ENCODE results near the gene THSD7A.
A peak's percentile ranks its signal among the peaks of the same experiment; 100 is the strongest.

The THSD7A gene

GRCh38 chr7:11749629-11750028, 82.4 kb downstream of the THSD7A start:
- no peak for DNase-seq (ENCODE audit: low read depth)

DNA sequence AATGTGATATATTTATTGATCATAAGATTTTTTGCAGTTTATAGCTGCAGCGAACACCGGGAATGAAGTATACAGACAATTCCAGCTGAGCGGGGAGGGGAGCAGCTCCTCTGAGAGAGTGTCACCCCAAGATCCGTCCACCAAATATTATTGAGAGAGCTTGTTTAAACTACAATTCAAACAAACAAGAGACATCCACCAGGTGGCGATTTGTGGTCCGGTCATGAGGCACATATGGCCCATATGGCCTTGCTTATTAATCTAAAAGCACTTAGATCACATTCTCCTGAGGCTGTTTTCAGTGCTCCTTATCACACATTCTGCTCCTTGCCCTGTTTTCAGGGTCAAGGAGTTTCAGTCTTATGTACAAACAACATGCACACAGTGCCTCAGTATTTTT, 83.1 kb downstream of the THSD7A start:
- no peak for DNase-seq (ENCODE audit: low read depth)

GRCh38 chr7:11747715-11748485, 84.1 kb downstream of the THSD7A start:
- no peak for DNase-seq (ENCODE audit: low read depth)

DNA sequence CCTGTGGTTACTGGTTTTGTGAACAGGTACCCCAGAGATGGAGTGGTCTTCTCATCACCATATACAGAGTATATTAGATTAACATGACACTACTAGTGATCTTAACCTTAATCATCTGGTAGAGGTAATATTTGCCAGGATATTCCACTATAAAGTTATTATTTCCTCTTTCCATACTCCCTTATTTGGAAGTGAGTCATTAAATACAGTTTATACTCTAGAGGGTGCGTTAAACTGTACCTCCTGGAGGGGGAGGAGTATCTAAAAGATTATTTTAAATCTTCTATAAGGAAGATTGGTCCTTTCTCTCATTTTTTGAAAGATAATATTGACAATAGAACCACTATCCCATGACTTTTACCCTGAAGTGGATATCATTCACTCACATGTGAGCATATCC, 85.4 kb downstream of the THSD7A start:
- no peak for DNase-seq (ENCODE audit: low read depth)

DNA sequence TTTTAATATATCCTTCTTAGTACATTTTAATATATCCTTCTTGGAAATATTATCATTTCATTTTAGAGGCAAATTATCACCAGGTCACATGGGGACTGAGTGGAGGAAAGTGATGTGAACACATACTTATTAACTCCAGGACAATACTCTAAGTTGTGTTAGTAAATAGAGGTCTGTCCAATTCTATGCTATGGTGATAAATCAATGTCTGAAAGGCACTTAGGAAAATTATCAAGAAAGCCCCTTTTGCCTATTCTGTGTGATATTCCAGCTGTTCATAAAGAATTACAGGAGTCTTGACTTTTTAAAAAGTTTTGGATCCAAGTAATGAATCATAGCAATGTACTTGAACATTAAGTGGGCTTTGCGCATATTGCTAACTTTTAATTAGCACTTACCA, 88.5 kb downstream of the THSD7A start:
- no peak for DNase-seq (ENCODE audit: low read depth)

DNA sequence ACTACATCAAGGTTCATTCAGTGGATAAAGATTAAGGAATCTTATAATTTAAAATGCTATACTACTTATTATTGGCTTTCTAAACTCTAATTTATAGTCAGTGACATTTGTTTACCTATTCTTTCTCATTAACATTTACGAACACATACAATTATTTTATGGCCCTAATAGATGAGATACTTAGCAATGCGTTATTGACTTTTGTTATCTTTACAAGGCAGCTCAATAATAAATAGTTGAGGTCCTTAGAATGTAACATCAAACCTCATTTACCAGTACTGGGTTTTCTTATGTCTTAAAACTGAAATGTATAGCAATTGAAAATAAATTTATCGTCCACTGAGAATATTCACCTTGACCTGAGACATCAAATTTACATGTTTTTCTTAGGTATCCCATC, 89.0 kb downstream of the THSD7A start:
- no peak for DNase-seq (ENCODE audit: low read depth)

DNA sequence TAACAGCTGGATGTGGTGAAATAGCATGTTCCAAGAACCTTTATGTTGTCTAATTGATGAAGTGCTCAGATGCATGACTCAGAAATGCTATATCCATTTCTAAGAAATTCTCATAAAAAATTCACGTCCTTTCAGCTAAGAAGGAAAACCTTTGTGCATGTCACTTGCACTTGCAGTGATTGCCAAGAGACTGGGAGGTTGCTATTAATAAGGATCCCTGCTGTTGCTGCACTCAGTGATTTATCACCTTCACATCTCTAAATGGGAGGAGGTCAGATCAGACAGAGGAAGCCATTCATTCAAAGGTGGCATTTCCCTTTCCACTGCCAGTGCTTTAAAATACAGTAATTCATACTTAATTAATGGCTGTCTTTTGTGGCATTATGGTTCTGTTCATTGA, 89.5 kb downstream of the THSD7A start:
- no peak for DNase-seq (ENCODE audit: low read depth)

DNA sequence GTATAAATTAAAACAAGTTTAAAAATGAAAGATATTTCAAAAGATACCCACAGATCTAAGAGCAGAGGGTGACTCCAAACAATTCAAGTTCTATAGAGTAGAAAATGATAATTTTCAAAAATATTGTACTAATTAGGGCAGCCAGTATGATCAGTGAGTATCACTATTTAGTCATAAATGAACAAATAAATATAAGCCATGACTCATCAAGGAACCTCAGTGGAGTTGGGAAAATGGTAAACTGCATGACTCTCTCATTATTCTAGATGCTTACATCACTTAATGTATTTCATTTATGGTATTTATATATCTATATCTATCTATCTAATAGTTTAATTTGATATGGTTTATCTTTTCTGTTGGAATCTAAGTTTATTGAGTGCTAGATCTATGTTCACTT, 94.3 kb downstream of the THSD7A start:
- DNase-seq (ENCODE audit: low read depth), result no peak

GRCh38 chr7:11732207-11732606, 99.8 kb downstream of the THSD7A start:
- DNase-seq (ENCODE audit: low read depth), result no peak

DNA sequence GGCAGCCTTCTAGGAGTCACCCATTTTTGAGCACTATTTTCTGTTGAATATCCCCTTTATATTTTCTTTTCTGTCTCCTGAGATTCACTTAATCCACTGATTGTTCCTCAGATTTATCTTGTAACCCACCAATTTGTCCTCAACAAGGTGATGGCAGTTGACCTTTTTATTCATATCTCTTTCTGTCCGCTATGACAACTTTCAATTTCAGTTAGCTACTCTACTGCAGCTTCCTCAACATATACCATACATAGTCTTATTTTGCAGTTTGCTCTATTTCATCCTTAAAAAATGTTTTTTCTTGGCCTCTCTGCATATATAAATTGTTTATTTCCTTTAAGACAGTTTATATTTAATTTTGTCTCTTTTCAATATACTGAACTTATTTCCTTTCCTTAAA, 101.3 kb downstream of the THSD7A start:
- DNase-seq (ENCODE audit: low read depth), result no peak

DNA sequence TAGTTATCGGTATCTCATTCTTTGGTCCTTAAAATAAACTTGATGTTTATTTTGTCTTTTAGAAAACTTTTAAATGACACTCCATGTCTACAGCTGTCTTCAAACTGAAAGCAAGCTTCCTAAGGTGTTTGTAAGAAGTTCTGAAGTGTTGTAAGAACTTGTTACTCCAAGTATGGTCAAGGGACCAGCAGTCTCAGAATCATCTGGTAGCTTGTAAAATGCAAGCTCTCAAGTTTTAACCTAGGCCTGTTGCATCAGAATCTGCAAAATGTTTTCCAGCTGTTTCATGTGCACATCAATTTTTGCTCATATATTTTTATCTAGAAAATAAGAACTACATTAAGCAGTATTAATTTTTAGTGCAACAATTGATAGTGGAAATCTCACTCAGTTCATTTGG, 104.1 kb downstream of the THSD7A start:
- no peak for DNase-seq (ENCODE audit: low read depth)

- DNase-seq (ENCODE audit: low read depth), result peak; percentile 62
These were observed 105.2 kb downstream of the THSD7A start for GRCh38 chr7:11726794-11727155.

DNA sequence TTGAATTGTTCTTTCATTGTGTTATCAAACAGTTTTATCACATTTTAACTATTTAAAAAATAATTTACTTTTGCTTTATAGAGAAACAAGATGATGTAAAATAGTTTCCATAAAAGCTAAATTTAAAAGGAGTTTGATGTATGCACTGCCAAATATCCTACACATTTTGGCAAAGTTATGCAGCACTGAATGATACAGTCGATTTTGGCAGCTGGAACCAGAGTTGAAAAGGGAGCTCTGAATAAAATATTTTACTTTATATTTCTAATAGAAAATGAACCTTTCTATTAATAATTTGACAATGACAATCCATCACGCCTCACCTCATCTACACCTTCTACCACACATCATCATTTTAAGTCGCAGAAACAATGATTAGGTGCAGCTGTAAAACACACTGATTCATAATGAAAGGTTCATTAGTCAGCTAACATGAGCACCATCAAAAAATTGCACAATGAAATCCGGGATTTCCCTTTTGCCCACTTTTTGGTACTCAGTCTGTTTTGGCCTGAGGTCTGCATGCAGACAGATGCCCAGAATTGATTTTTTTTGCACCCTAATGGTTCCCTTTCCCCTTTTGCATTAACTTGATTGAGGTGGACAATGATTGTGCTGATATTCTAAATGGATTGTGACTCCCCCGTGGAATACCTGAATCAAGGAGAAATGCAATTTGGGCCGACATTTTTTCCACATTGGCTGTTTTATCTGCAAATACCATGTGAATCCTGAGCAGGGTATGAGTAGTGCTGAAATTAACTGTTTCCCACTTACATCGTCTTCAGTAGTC, 105.8 kb downstream of the THSD7A start:
- no peak for DNase-seq (ENCODE audit: low read depth)

- no peak for DNase-seq (ENCODE audit: low read depth)
These were observed 115.8 kb downstream of the THSD7A start for GRCh38 chr7:11716185-11716584.

GRCh38 chr7:11714676-11715075, 117.3 kb downstream of the THSD7A start:
- DNase-seq (ENCODE audit: low read depth), result no peak

DNA sequence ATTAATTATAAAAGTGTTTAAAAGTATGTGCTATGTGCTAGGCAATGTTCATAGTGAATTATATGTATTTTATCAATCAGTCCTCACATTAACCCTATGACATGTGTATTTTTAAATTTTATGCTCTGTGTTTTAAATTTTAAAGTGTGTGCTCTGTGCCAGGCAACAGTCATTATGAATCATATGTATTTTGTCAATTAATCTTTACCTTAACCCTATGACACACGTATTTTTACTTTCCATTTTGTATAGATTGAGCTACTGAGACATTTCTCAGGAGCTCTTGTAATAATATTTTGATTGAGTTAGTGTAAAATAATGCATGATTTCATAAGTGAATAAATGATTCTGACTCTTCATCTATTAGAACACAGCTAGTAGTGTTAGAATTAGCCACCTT, 117.8 kb downstream of the THSD7A start:
- no peak for DNase-seq (ENCODE audit: low read depth)

DNA sequence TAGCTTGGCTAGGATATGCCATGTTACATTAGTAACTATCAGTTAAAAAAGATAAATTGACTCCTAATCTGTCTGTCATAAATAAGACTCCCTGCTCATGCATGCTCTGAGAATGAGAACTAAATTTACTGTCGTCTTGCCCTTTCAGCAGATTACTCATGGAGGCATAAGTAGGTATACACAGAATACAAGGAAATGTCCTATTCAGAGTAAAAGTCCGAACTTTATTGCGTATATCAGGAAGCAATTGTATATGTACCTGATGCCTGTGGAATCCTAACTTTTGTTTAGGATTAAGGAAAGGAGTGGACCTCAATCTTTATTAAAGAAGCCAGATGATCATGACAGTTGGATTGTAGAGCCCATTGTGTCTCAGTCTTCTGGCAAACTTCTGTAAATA, 118.6 kb downstream of the THSD7A start:
- no peak for DNase-seq (ENCODE audit: low read depth)

- no peak for DNase-seq (ENCODE audit: low read depth)
These were observed 121.6 kb downstream of the THSD7A start for GRCh38 chr7:11710377-11710776.

DNA sequence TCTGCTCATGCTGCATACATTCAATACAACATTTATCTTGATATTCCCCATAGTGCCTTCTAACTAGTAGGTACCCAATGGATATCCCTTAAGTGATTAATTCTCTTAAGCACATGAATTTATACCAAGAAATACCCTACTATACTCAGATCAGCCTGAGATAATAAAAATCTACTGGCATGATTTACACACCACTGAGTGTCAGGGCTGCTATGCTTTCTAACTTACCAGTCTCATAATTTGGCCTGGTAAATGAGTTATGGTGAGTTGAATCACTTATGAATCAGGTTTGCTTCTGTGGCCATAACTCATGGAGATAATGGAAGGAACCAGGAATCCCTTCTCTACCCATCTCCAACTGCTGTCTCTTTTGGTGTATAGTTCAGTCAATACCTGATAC, 122.8 kb downstream of the THSD7A start:
- no peak for DNase-seq (ENCODE audit: low read depth)

- DNase-seq (ENCODE audit: low read depth), result no peak
These were observed 124.3 kb downstream of the THSD7A start for GRCh38 chr7:11707606-11708193.

DNA sequence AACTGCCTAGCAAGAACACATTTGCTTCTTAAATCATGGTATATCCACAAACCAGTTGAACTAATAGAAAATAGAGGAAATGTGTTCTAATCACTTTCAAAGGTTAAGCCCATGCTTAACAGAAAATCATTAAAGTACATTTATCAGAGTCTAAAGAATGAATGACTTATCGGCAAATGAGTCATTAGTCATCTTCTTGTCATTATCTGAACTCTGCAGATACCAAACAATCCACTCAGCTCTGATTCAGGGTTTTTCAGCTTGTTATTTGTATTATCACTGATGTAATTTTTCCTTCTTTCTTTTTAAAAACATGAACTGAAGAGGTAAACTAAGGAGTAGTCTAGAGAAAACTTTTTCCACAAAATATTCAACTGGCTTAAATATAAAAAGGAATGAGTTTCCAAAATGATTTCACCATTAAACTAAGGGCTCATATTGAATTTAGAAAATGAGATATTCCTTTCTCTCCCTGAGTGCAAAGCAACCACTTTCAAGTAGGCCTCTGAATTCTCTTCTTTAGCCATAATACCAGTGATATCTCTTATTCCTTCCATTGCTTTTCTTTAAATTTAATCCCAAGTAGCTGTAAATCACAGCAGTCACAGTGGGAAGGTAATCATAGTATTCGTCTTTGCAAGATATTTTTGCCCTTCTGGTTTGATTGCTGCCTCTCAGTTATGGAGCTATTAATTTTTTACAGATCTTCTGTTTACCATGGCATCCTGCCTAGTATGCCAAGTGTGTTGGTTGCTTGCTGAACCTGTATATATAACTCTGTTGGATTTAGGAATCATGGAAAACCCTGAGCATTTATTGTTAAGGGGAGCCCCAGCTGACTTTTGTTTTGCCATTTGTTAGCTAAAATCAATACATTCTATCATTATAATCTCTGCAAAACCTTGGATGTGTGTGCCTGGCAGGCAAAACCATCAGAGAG, 125.1 kb downstream of the THSD7A start:
- no peak for DNase-seq (ENCODE audit: low read depth)

- no peak for DNase-seq (ENCODE audit: low read depth)
These were observed 128.2 kb downstream of the THSD7A start for GRCh38 chr7:11703829-11704228.
